ENCODE data around the gene ABHD2.
"Not testable (repeated sequence)": the region's sequence is repeated elsewhere in the genome, so short reads cannot be mapped to it uniquely, and the experiment has no call there.

The ABHD2 gene

GRCh38 chr15:89101302-89102193 is 13.3 kb downstream of the ABHD2 start:
- no peak for DNase-seq

- no peak for DNase-seq
Measured at GRCh38 chr15:89103481-89104171, 15.4 kb downstream of the ABHD2 start.

- no peak for DNase-seq
Measured at GRCh38 chr15:89104172-89104564, 15.9 kb downstream of the ABHD2 start.

GRCh38 chr15:89105147-89105546 is 16.9 kb downstream of the ABHD2 start:
- no peak for DNase-seq

GRCh38 chr15:89106200-89106599 is 17.9 kb downstream of the ABHD2 start:
- no peak for DNase-seq

GRCh38 chr15:89107984-89108383 is 19.7 kb downstream of the ABHD2 start:
- DNase-seq: no peak

- DNase-seq: no peak
Measured at GRCh38 chr15:89108835-89109234, 20.6 kb downstream of the ABHD2 start.

- no peak for DNase-seq
Measured at GRCh38 chr15:89109238-89109637, 21.0 kb downstream of the ABHD2 start.

GRCh38 chr15:89110060-89110459 is 21.8 kb downstream of the ABHD2 start:
- no peak for DNase-seq

- DNase-seq: no peak
Measured at GRCh38 chr15:89111352-89111751, 23.1 kb downstream of the ABHD2 start.

- DNase-seq: no peak
Measured at GRCh38 chr15:89111961-89112340, 23.7 kb downstream of the ABHD2 start.

- peak; percentile 55 for DNase-seq
Measured at GRCh38 chr15:89112341-89112971, 24.2 kb downstream of the ABHD2 start.

- peak; percentile 36 for DNase-seq
Measured at GRCh38 chr15:89113296-89114024, 25.2 kb downstream of the ABHD2 start.

GRCh38 chr15:89114990-89115389 is 26.7 kb downstream of the ABHD2 start:
- DNase-seq: peak; percentile 53

- no peak for DNase-seq
Measured at GRCh38 chr15:89115547-89115946, 27.3 kb downstream of the ABHD2 start.

GRCh38 chr15:89116404-89116803 is 28.1 kb downstream of the ABHD2 start:
- DNase-seq: peak; percentile 29

GRCh38 chr15:89117790-89118189 is 29.5 kb downstream of the ABHD2 start:
- DNase-seq: no peak

GRCh38 chr15:89118481-89118989 is 30.3 kb downstream of the ABHD2 start:
- DNase-seq: no peak

- DNase-seq: no peak
Measured at GRCh38 chr15:89119489-89120478, 31.5 kb downstream of the ABHD2 start.

GRCh38 chr15:89120479-89121000 is 32.3 kb downstream of the ABHD2 start:
- DNase-seq: not testable (repeated sequence)

GRCh38 chr15:89121414-89121813 is 33.2 kb downstream of the ABHD2 start:
- DNase-seq: no peak
